ENCODE results near the gene PCIF1.

The PCIF1 gene

GRCh38 chr20:45962031-45962755, 27.7 kb downstream of the PCIF1 start:
- in situ Hi-C loops (cut with MboI; ENCODE audit: low sequenced_read_pairs, unreplicated experiment): no loop called here
- no peak for TF ChIP-seq CTCF (IDR thresholded peaks at IDR 0.05; ENCODE audit: borderline replicate concordance, control extremely low read depth, extremely low read depth, insufficient read depth, missing control alignments)
- DNase-seq (ENCODE audit: low spot score): no peak

- peak; percentile 40 for TF ChIP-seq CTCF (IDR thresholded peaks at IDR 0.05; ENCODE audit: borderline replicate concordance, control extremely low read depth, extremely low read depth, insufficient read depth, missing control alignments)
- DNase-seq (ENCODE audit: low spot score): no peak
- in situ Hi-C loops (cut with MboI; ENCODE audit: low sequenced_read_pairs, unreplicated experiment): no loop called here
These were observed 28.8 kb downstream of the PCIF1 start for GRCh38 chr20:45963059-45964005.

GRCh38 chr20:45964006-45964400, 29.5 kb downstream of the PCIF1 start:
- TF ChIP-seq CTCF (IDR thresholded peaks at IDR 0.05; ENCODE audit: borderline replicate concordance, control extremely low read depth, extremely low read depth, insufficient read depth, missing control alignments): no peak
- in situ Hi-C loops (cut with MboI; ENCODE audit: low sequenced_read_pairs, unreplicated experiment): no loop called here
- no peak for DNase-seq (ENCODE audit: low spot score)

- DNase-seq (ENCODE audit: low spot score): no peak
- no peak for TF ChIP-seq CTCF (IDR thresholded peaks at IDR 0.05; ENCODE audit: borderline replicate concordance, control extremely low read depth, extremely low read depth, insufficient read depth, missing control alignments)
- in situ Hi-C loops (cut with MboI; ENCODE audit: low sequenced_read_pairs, unreplicated experiment): no loop called here
These were observed 30.9 kb downstream of the PCIF1 start for GRCh38 chr20:45965169-45966002.

- in situ Hi-C loops (cut with MboI; ENCODE audit: low sequenced_read_pairs, unreplicated experiment): no loop called here
- DNase-seq (ENCODE audit: low spot score): no peak
- no peak for TF ChIP-seq CTCF (IDR thresholded peaks at IDR 0.05; ENCODE audit: borderline replicate concordance, control extremely low read depth, extremely low read depth, insufficient read depth, missing control alignments)
These were observed 33.1 kb downstream of the PCIF1 start for GRCh38 chr20:45967551-45968080.
